ENCODE results near the gene KCNH4.

Gene KCNH4

GRCh38 chr17:42199416-42200011 lies 18.6 kb upstream of the KCNH4 start:
- intact Hi-C loops (cut with DNase I; ENCODE audit: low total_unique reads), result no loop called here
- no peak overlapping the region for H3K4me3 ChIP-seq
- peaks cover 40 to 52% (median 51%) of the 10 kb centered on the region in 3 donors for H3K36me3 ChIP-seq
- peaks cover 0 to 4% (median under 1%) of the 10 kb centered on the region in 4 donors for H3K4me1 ChIP-seq
- no peak for TF ChIP-seq CTCF (IDR thresholded peaks at IDR 0.05)
- H3K27me3 ChIP-seq, result no peaks in the 10 kb centered on the region
- no peak overlapping the region for H3K27ac ChIP-seq
- H3K9me3 ChIP-seq, result no peaks in the 10 kb centered on the region
- no peak for DNase-seq

- H3K27ac ChIP-seq, result no peak overlapping the region
- H3K4me3 ChIP-seq, result no peak overlapping the region
- H3K27me3 ChIP-seq, result no peaks in the 10 kb centered on the region
- DNase-seq, result no peak
- H3K36me3 ChIP-seq, result peaks cover 34 to 46% (median 45%) of the 10 kb centered on the region in 3 donors
- H3K4me1 ChIP-seq, result peaks cover 0 to 6% (median 1%) of the 10 kb centered on the region in 4 donors
- no peaks in the 10 kb centered on the region for H3K9me3 ChIP-seq
- intact Hi-C loops (cut with DNase I; ENCODE audit: low total_unique reads), result no loop called here
- TF ChIP-seq CTCF (IDR thresholded peaks at IDR 0.05), result no peak
These were observed 18.0 kb upstream of the KCNH4 start for GRCh38 chr17:42198897-42199296.

- H3K4me3 ChIP-seq, result no peak overlapping the region
- no peak for TF ChIP-seq CTCF (IDR thresholded peaks at IDR 0.05)
- no peaks in the 10 kb centered on the region for H3K9me3 ChIP-seq
- H3K36me3 ChIP-seq, result peaks cover 23 to 34% (median 32%) of the 10 kb centered on the region in 3 donors
- H3K4me1 ChIP-seq, result peaks cover 0 to 18% (median 14%) of the 10 kb centered on the region in 4 donors
- no peak for DNase-seq
- H3K27me3 ChIP-seq, result no peaks in the 10 kb centered on the region
- intact Hi-C loops (cut with DNase I; ENCODE audit: low total_unique reads), result no loop called here
- no peak overlapping the region for H3K27ac ChIP-seq
These were observed 16.7 kb upstream of the KCNH4 start for GRCh38 chr17:42197564-42198156.

- Histone ChIP-seq H3K27me3 (no peaks in the 10 kb centered on the region), H3K9me3 (no peaks in the 10 kb centered on the region), H3K4me3 (peak within 1 kb of the TSS; percentile 74 to 81), H3K27ac (peak within 1 kb of the TSS; percentile 84 to 85), H3K36me3 (peaks cover 0 to 22% (median 1%) of the 10 kb centered on the region in 3 donors), H3K4me1 (peaks cover 0 to 23% (median 16%) of the 10 kb centered on the region in 4 donors)
- TF ChIP-seq CTCF (IDR thresholded peaks at IDR 0.05), result no peak
- intact Hi-C loops (cut with DNase I; ENCODE audit: low total_unique reads), result no loop called here
- DNase-seq, result peak; percentile 88 to 92
These were observed 13.3 kb upstream of the KCNH4 start, which contains the start of gene GHDC for GRCh38 chr17:42193969-42194899. TSS of gene GHDC (minus strand) at chr17:42194494. CDS start at chr17:42193581, 913 bp downstream.

GRCh38 chr17:42193216-42193968 lies 12.4 kb upstream of the KCNH4 start:
- intact Hi-C loops (cut with DNase I; ENCODE audit: low total_unique reads), result no loop called here
- H3K27ac ChIP-seq, result peak overlapping the region; percentile 84 to 85
- H3K4me1 ChIP-seq, result peaks cover 0 to 23% (median 16%) of the 10 kb centered on the region in 4 donors
- H3K27me3 ChIP-seq, result no peaks in the 10 kb centered on the region
- TF ChIP-seq CTCF (IDR thresholded peaks at IDR 0.05), result no peak
- H3K9me3 ChIP-seq, result no peaks in the 10 kb centered on the region
- DNase-seq, result no peak
- peaks cover 0 to 24% (median 0%) of the 10 kb centered on the region in 3 donors for H3K36me3 ChIP-seq
- H3K4me3 ChIP-seq, result peak overlapping the region; percentile 74 to 81

Data from tibial artery (tissue), 4 donors.